Measurements from ENCODE around the gene ZNF682.
"Not testable (repeated sequence)": the region's sequence is repeated elsewhere in the genome, so short reads cannot be mapped to it uniquely, and the experiment has no call there.

The ZNF682 gene

GRCh38 chr19:19966862-19967261, 72.4 kb downstream of the ZNF682 start:
- no peak for DNase-seq

GRCh38 chr19:19966126-19966525, 73.2 kb downstream of the ZNF682 start:
- not testable (repeated sequence) for DNase-seq

GRCh38 chr19:19964416-19964815, 74.9 kb downstream of the ZNF682 start:
- no peak for DNase-seq

- DNase-seq: peak; percentile 11
These were observed 80.0 kb downstream of the ZNF682 start for GRCh38 chr19:19959151-19959799.

- not testable (repeated sequence) for DNase-seq
These were observed 81.5 kb downstream of the ZNF682 start for GRCh38 chr19:19957766-19958165.

- no peak for DNase-seq
These were observed 82.8 kb downstream of the ZNF682 start for GRCh38 chr19:19956434-19957075.

- no peak for DNase-seq
These were observed 84.1 kb downstream of the ZNF682 start for GRCh38 chr19:19955208-19955607.

All from fibroblast of skin of right quadriceps (primary cell).